ENCODE measurements around the gene GLT6D1. TPM values are rescaled to one million over a fixed set of nuclear protein-coding genes. Genes with fewer than 3 reads are reported as not detected.
"Not testable (repeated sequence)": the region's sequence is repeated elsewhere in the genome, so short reads cannot be mapped to it uniquely, and the experiment has no call there.

The GLT6D1 gene
- total RNA-seq, 1 experiment from 2014 or later, result not detected

GRCh38 chr9:135636930-135637530 lies 2.3 kb downstream of the GLT6D1 start:
- DNase-seq (ENCODE audit: extremely low read depth, low read depth), result not testable (repeated sequence)

GRCh38 chr9:135632841-135633240 lies 6.5 kb downstream of the GLT6D1 start:
- DNase-seq (ENCODE audit: extremely low read depth, low read depth), result no peak

- DNase-seq (ENCODE audit: extremely low read depth, low read depth), result no peak
Observed at GRCh38 chr9:135624282-135624681, 15.1 kb downstream of the GLT6D1 start.

GRCh38 chr9:135622415-135623020 lies 16.8 kb downstream of the GLT6D1 start:
- no peak for DNase-seq (ENCODE audit: extremely low read depth, low read depth)

GRCh38 chr9:135620558-135620957 lies 18.8 kb downstream of the GLT6D1 start:
- no peak for DNase-seq (ENCODE audit: extremely low read depth, low read depth)

GRCh38 chr9:135619599-135619886 lies 19.8 kb downstream of the GLT6D1 start:
- no peak for DNase-seq (ENCODE audit: extremely low read depth, low read depth)

GRCh38 chr9:135618866-135619598 lies 20.3 kb downstream of the GLT6D1 start:
- no peak for DNase-seq (ENCODE audit: extremely low read depth, low read depth)

GRCh38 chr9:135617991-135618411 lies 21.3 kb downstream of the GLT6D1 start:
- DNase-seq (ENCODE audit: extremely low read depth, low read depth), result no peak

GRCh38 chr9:135617538-135617900 lies 21.8 kb downstream of the GLT6D1 start:
- no peak for DNase-seq (ENCODE audit: extremely low read depth, low read depth)

GRCh38 chr9:135616619-135617537 lies 22.5 kb downstream of the GLT6D1 start:
- DNase-seq (ENCODE audit: extremely low read depth, low read depth), result no peak

GRCh38 chr9:135615666-135616618 lies 23.4 kb downstream of the GLT6D1 start:
- DNase-seq (ENCODE audit: extremely low read depth, low read depth), result peak; percentile 7

- DNase-seq (ENCODE audit: extremely low read depth, low read depth), result no peak
Observed at GRCh38 chr9:135614821-135615665, 24.3 kb downstream of the GLT6D1 start.

- no peak for DNase-seq (ENCODE audit: extremely low read depth, low read depth)
Observed at GRCh38 chr9:135613946-135614805, 25.2 kb downstream of the GLT6D1 start.

GRCh38 chr9:135612981-135613910 lies 26.1 kb downstream of the GLT6D1 start:
- no peak for DNase-seq (ENCODE audit: extremely low read depth, low read depth)

GRCh38 chr9:135612437-135612836 lies 26.9 kb downstream of the GLT6D1 start:
- no peak for DNase-seq (ENCODE audit: extremely low read depth, low read depth)

GRCh38 chr9:135611875-135612209 lies 27.5 kb downstream of the GLT6D1 start:
- DNase-seq (ENCODE audit: extremely low read depth, low read depth), result no peak

Measured in NCI-H460 (cell line).